BJ (cell line): ENCODE results near the gene QRSL1. TPM values are rescaled to one million over a fixed set of nuclear protein-coding genes. Genes with fewer than 3 reads are reported as not detected.
"Not testable (repeated sequence)": the region's sequence is repeated elsewhere in the genome, so short reads cannot be mapped to it uniquely, and the experiment has no call there.

Experiments used
- CTCF ChIA-PET: fragments of 350-600 bp; formaldehyde crosslinking; extraction: SDS; loops from one replicate; lab custom pipeline; 2021; ENCODE audit warnings: antibody characterized with exemption, inconsistent platforms; lab: Yijun Ruan, JAX
- POLR2A ChIA-PET: fragments of 300-600 bp; sonication (Branson Sonifier 250); formaldehyde crosslinking; extraction: SDS; loops from one replicate; lab custom pipeline; 2021; ENCODE audit warnings: antibody characterized with exemption; lab: Charles Lee
- DNase-seq: peaks from one replicate; pipeline ENCODE4 v3.0.0-alpha.2; 2011; ENCODE audit warnings: low read depth
- H3K27me3 ChIP-seq: 2 replicates; pipeline ENCODE4 v1.6.0; 2011; ENCODE audit warnings: low read length; ENCODE audit not compliant: control insufficient read depth, insufficient read depth
- H3K36me3 ChIP-seq: 2 replicates; pipeline ENCODE4 v1.5.1; 2011; ENCODE audit warnings: low read length; ENCODE audit not compliant: control insufficient read depth, insufficient read depth
- H3K4me3 ChIP-seq: 2 replicates; pipeline ENCODE4 v1.5.1; 2011; ENCODE audit warnings: low read depth, mild to moderate bottlenecking, control low read depth, low read length
- polyA minus RNA-seq: library from RNA; depleted of rRNA, polyadenylated mRNA; stranded (reverse); fragments of >200 nt; gene quantifications from 2 replicates; pipeline ENCODE4 v1.2.3, GENCODE V29; 2011; rRNA and poly(A)+ RNA removed
- polyA plus RNA-seq: library from polyadenylated mRNA; depleted of rRNA; stranded (reverse); fragments of >200 nt; gene quantifications from 2 replicates; pipeline ENCODE4 v1.2.3, GENCODE V29; 2011; rRNA removed
- TF ChIP-seq, protein P1 (sequence below): IDR thresholded peaks from 2 replicates; pipeline ENCODE4 v1.5.1; 2011; ENCODE audit warnings: low read depth, mild to moderate bottlenecking, control low read depth, inconsistent platforms, low read length, moderate library complexity; ENCODE audit not compliant: insufficient read depth

The QRSL1 gene, protein sequence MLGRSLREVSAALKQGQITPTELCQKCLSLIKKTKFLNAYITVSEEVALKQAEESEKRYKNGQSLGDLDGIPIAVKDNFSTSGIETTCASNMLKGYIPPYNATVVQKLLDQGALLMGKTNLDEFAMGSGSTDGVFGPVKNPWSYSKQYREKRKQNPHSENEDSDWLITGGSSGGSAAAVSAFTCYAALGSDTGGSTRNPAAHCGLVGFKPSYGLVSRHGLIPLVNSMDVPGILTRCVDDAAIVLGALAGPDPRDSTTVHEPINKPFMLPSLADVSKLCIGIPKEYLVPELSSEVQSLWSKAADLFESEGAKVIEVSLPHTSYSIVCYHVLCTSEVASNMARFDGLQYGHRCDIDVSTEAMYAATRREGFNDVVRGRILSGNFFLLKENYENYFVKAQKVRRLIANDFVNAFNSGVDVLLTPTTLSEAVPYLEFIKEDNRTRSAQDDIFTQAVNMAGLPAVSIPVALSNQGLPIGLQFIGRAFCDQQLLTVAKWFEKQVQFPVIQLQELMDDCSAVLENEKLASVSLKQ
- polyA plus RNA-seq: 7.5 and 10.4 TPM in 2 replicates
- polyA minus RNA-seq: 4.5 and 6.6 TPM in 2 replicates

DNA sequence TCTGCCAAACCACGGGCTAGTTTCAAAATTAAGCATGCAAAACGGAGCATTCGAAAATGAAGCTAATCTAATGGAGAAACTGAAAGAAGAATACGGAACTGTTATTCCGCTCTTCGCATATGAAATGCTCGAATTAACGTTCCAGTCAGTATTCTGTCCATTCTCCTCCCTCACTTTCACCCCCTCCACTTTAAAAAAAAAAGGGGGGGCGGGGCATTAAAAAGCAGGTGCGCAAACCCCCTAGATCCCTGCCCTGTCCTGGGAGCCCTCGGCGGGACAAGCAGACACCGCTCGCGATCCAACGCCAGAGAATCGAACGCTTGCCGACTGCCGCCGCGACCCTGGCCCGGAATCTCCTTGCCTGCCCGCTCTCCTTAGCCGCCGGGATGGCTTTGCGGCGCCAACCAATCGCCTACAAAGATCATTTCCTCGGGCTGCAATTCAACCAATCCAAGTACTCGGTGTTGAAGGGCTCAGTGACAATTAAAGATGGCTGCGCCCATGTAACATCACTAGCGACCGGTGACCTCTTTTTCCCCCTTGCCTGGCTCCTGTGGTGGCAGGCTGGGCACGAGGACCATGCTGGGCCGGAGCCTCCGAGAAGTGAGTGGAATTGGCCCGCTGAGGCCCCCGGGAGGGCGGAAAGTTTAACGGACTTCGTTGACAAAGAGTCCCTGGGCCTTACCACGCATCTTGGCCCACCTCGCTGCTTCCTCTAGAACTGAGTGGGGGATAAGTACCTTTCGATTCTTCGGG is at the start of gene QRSL1, which contains the start of gene RTN4IP1:
Gene QRSL1 (plus strand): TSS at position 476 of the 756 bp plus-strand sequence. CDS start 104 bp downstream, at position 580.
Gene RTN4IP1 (minus strand): TSS at position 396 of the 756 bp plus-strand sequence. CDS start 477 bp downstream, outside the sequence.
- TF ChIP-seq, protein P1, sequence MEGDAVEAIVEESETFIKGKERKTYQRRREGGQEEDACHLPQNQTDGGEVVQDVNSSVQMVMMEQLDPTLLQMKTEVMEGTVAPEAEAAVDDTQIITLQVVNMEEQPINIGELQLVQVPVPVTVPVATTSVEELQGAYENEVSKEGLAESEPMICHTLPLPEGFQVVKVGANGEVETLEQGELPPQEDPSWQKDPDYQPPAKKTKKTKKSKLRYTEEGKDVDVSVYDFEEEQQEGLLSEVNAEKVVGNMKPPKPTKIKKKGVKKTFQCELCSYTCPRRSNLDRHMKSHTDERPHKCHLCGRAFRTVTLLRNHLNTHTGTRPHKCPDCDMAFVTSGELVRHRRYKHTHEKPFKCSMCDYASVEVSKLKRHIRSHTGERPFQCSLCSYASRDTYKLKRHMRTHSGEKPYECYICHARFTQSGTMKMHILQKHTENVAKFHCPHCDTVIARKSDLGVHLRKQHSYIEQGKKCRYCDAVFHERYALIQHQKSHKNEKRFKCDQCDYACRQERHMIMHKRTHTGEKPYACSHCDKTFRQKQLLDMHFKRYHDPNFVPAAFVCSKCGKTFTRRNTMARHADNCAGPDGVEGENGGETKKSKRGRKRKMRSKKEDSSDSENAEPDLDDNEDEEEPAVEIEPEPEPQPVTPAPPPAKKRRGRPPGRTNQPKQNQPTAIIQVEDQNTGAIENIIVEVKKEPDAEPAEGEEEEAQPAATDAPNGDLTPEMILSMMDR: no peak
- H3K27me3 ChIP-seq: no peaks in the 10 kb centered on the region
- ChIA-PET POLR2A (no interaction called here), CTCF (no interaction called here)
- DNase-seq: peak; percentile 63
- peak within 1 kb of the TSS; percentile 65 for H3K4me3 ChIP-seq
- H3K36me3 ChIP-seq: no peaks in the 10 kb centered on the region

DNA sequence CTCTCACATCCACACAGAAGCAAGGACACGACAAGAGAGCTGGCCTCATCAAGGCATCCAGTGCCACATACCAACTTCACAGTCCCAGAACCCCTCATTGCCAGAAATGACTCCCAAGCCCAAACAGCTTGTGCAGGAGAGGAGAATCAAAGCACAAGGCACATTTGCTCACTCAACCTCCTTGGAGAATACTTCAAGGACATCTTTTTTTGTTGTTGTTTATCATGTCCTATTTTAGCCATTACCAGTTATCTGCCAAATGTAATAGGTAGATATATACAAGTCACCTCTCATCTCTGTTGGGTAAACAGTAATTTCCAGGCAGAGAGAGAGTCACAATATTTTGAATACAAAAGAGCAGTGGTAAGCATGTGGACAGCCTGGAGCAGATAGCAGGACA is 47.9 kb upstream of the QRSL1 start:
- POLR2A ChIA-PET: no interaction called here
- Histone ChIP-seq H3K36me3 (no peaks in the 10 kb centered on the region), H3K4me3 (no peak overlapping the region), H3K27me3 (no peaks in the 10 kb centered on the region)
- no peak for DNase-seq
- TF ChIP-seq, protein P1: no peak
- CTCF ChIA-PET: interaction anchor here (2.2 kb wide), 1 partner anchor 11 kb away, joined by 4 read pairs; no protein-coding TSS in a partner anchor

DNA sequence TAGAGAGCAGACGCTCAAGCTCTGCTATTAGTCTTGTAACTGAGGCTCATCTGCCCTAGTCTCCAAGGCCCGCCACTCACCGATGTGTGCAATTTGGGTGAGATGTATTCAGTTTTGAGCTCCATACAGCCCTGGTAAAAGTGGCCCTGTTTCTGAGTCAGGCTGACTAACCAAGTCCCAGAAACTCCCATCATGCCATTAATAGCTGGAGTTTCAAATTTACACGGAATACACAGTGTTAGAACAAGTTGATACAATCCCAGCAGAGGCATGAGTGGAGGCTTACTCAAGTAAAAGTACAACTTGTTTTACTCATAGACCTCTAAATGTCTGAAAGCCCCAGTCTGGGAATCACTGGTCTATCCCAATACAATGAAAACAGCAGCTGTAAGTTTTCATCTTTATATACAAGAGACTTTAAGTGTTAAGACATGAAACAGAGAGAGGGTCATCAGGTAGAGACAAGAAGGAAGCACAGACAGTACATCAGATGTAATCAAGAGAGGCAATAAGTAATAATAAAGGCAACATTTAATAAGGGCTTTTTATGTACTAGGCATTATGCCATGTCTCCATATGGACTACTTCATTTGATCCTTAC is 42.5 kb upstream of the QRSL1 start:
- TF ChIP-seq, protein P1: no peak
- CTCF ChIA-PET: interaction anchor here (1.3 to 1.5 kb wide), 3 partner anchors 16 to 393 kb away, joined by 3 to 5 read pairs (median 3); no protein-coding TSS in a partner anchor
- no peaks in the 10 kb centered on the region for H3K27me3 ChIP-seq
- POLR2A ChIA-PET: no interaction called here
- no peak for DNase-seq
- no peaks in the 10 kb centered on the region for H3K36me3 ChIP-seq
- H3K4me3 ChIP-seq: no peak overlapping the region

DNA sequence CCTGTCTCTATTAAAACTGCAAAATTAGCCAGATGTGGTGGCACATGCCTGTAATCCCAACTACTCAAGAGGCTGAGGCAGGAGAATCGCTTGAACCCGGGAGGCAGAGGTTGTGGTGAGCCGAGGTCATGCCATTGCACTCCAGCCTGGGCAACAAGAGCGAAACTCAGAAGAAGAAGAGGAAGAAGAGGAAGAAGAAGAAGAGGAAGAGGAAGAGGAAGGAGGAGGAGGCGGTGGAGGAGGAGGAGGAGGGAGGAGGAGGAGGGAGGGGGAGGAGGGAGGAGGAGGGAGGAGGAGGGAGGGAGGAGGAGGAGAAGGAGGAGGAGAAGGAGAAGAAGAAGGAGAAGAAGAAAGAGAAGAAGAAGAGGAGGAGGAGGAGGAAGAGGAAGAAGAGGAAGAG is 40.4 kb upstream of the QRSL1 start:
- CTCF ChIA-PET: interaction anchor here (0.7 kb wide), 1 partner anchor 144 kb away, joined by 3 read pairs; no protein-coding TSS in a partner anchor
- H3K4me3 ChIP-seq, DNase-seq, H3K36me3 ChIP-seq, POLR2A ChIA-PET, H3K27me3 ChIP-seq: not testable (repeated sequence)

DNA sequence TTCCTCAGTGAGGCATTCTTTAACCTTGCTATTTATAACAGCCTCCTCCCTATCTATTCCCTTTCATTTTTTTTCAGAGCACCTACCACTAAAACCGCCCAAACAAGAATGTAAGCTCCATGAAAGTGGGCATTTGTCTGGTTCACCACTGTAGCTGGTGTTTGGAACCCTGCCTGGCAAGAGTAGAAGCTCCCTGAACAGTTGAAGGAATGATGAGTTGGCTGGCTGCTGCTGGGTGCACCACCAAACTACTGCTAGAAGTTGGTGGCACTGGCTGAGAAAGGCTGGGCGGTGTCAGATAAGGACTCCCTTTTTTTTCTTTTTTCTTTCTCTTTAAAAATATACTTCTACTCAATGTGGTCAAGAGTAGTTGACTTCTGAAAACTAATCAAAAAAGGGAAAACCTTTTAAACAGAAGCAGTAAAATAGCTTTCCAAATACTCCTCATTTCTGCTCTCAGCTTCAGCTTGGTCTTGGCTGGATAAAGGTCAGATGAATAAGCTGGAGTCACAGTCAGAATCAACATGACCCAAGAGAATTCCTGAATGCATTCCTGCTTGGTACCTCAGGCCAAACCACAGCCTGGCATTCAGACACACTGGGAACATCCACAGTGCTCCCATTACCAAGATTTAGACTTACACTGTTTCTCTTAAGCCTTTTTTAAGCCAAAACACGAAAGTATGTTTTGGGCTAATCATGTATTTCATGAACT is 38.1 kb upstream of the QRSL1 start:
- CTCF ChIA-PET: interaction anchor here (0.6 to 1.4 kb wide), 4 partner anchors 17 to 388 kb away, joined by 3 to 5 read pairs (median 3); no protein-coding TSS in a partner anchor
- POLR2A ChIA-PET: interaction anchor here (0.5 to 0.6 kb wide), 3 partner anchors 505 to 1980 kb away, joined by 3 to 4 read pairs (median 3); partner anchors contain the start of gene PRDM1
- Histone ChIP-seq H3K36me3 (no peaks in the 10 kb centered on the region), H3K27me3 (no peaks in the 10 kb centered on the region), H3K4me3 (no peak overlapping the region)
- peak; percentile 63 for DNase-seq
- TF ChIP-seq, protein P1: no peak
